22Rv1 (cell line): ENCODE results near the gene TFPI.

Source experiments
- H3K27ac ChIP-seq: fragments of 450-650 bp; 2 replicates; pipeline ENCODE4 v1.5.1; 2017
- ZFX ChIP-seq: fragments of 450-650 bp; IDR thresholded peaks from 2 replicates; pipeline ENCODE4 v1.6.1; 2017; ENCODE audit warnings: antibody characterized with exemption, borderline replicate concordance
- TF ChIP-seq, protein P1 (sequence below): fragments of 450-650 bp; IDR thresholded peaks from 2 replicates; pipeline ENCODE4 v1.5.1; 2017; ENCODE audit warnings: mild to moderate bottlenecking

TFPI gene

DNA sequence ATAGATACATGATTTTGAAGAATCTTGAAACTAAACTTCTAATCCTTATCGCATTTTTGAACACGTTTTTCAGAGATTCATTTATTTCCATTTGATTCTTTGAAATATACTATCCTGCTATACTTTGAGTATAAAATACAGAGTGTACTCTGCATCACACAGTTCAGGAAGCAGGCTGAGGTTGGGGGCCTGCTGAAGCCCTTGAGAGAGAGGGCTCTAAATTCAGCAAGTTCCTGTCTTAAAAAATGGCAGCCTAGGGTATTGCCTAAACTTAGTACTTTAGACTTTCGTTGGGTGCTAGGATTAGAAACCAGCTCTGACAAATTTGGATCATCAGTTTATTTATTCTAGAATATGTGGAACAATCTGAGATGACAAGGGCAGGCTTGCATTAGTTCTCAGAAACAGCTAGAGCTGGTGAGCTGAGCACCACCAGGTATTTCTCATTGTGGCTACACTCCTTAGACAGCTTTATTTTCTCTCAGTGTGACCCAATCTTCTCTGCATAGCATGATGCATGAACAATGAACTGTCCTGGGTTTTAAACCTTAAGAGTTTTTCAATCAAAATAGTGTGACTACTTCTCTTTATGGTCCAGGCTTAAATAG lies 49.1 kb downstream of the TFPI start:
- no peak overlapping the region for H3K27ac ChIP-seq

GRCh38 chr2:187504312-187504921 lies 49.8 kb downstream of the TFPI start:
- TF ChIP-seq, protein P1, sequence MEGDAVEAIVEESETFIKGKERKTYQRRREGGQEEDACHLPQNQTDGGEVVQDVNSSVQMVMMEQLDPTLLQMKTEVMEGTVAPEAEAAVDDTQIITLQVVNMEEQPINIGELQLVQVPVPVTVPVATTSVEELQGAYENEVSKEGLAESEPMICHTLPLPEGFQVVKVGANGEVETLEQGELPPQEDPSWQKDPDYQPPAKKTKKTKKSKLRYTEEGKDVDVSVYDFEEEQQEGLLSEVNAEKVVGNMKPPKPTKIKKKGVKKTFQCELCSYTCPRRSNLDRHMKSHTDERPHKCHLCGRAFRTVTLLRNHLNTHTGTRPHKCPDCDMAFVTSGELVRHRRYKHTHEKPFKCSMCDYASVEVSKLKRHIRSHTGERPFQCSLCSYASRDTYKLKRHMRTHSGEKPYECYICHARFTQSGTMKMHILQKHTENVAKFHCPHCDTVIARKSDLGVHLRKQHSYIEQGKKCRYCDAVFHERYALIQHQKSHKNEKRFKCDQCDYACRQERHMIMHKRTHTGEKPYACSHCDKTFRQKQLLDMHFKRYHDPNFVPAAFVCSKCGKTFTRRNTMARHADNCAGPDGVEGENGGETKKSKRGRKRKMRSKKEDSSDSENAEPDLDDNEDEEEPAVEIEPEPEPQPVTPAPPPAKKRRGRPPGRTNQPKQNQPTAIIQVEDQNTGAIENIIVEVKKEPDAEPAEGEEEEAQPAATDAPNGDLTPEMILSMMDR: no peak
- H3K27ac ChIP-seq: peak overlapping the region; percentile 35

More for the DNA sequence above, 49.1 kb downstream of the TFPI start:
- TF ChIP-seq ZFX: no peak
- TF ChIP-seq, protein P1: no peak

DNA sequence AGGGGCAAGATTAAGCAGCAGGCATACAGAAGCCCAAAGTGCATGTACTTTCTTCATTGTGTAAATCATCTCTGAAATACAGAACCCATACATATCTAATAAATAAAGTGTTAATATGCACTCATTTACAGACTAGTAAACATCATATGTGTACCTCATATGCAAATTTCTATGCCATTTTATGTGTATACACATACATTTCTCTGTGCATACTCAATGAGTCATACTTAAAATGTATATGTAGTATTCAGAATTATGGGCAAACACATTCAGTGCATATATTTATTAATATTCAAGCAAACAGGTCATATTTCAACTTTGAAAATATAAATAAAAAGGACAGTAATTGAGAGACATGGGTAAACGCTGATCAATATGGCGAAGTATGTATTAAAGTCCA lies 50.5 kb downstream of the TFPI start:
- H3K27ac ChIP-seq: no peak overlapping the region
- TF ChIP-seq, protein P1: no peak
- TF ChIP-seq ZFX: no peak

GRCh38 chr2:187502467-187502866 lies 51.8 kb downstream of the TFPI start:
- H3K27ac ChIP-seq: no peak overlapping the region

GRCh38 chr2:187500585-187501359 lies 53.5 kb downstream of the TFPI start:
- TF ChIP-seq ZFX: no peak
- TF ChIP-seq, protein P1: peak; percentile 47
- peak overlapping the region; percentile 52 for H3K27ac ChIP-seq

More at GRCh38 chr2:187502467-187502866, 51.8 kb downstream of the TFPI start:
- TF ChIP-seq, protein P1: no peak
- no peak for TF ChIP-seq ZFX

GRCh38 chr2:187499941-187500532 lies 54.2 kb downstream of the TFPI start:
- no peak for TF ChIP-seq ZFX
- TF ChIP-seq, protein P1: peak; percentile 91
- peak overlapping the region; percentile 52 for H3K27ac ChIP-seq
